Cardiac septum (tissue), 1 donor: ENCODE results near the gene DNAL4. TPM values are rescaled to one million over a fixed set of nuclear protein-coding genes. Genes with fewer than 3 reads are reported as not detected.
A peak's percentile ranks its signal among the peaks of the same experiment; 100 is the strongest.

ENCODE experiments used
- DNase-seq: peaks from one replicate; pipeline ENCODE4 v3.0.0-alpha.2; 2020; ENCODE audit warnings: low spot score
- intact Hi-C: fragments of 100-400 bp; cut with DNase I; formaldehyde crosslinking; loops from one replicate; pipeline ENCODE4 v1.14.0; 2022
- total RNA-seq: library from RNA; stranded (reverse); fragmentation: NEBNext Ultra II Directional; extraction: Animal tissue kit (Norgen Biotek cat#: 25700); gene quantifications from one replicate; pipeline ENCODE4 v1.2.1, GENCODE V29; 2021
- donor health status: DM: no; HTN: no; CAD: no.

The DNAL4 gene
- total RNA-seq, 1 donor from 2014 or later, result 8.1 TPM

DNA sequence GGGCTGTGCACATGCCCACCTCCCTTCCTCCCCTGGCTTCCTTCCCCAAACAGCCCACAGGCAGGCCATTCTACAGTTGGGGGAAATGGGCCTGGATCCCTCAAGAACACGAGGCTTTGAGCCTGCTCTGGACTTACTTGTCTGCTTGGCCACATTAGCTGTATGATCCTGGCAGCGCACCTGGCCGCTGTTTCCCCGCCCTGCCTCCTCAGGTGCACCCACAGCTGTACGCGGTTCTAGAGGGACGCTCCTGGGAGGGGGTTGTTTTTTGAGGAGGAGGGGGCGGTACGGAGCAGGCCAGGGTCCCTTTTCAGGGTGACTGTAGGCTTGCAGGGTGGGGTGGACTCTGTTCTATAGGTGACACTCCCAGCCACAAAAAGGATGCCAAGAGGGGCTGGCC is 26.6 kb downstream of the DNAL4 start:
- no peak for DNase-seq
- intact Hi-C loops, result loop anchor here (5.0 kb wide), 2 partner anchors 100 to 235 kb away; no protein-coding TSS in a partner anchor

DNA sequence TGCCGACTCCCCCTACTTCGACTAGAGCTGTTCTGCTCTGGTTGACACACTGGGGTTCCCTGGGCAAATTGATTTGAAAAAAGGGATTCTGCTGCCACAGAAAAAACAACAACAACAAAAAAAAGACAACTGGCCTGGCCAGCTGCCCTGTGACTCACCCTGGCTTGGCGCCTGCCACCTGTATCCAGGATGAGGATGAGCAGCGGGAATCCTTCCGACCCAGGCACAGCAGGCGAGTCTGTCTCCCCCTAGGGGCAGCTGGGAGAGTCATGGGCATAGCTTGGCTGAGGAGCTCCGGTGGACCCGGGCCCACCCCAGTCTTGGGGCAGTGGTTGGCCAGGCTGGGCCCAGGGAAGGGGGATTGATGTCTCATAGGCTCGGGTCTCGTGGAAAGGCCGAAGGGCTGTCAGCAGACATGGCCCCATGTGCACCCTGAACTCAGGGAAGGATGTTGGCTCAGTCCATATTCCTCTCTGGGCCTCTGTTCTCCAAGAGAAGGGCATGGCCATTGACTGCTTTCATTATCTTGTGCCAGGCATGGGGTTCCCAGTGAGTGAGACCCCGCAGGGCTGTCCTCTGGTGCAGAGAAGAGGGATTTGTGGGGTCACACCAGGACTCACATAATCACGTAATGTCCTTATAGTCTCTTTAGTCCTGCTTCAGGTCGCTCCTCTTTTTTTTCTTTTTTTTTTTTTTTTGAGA is 27.7 kb downstream of the DNAL4 start:
- intact Hi-C loops, result loop anchor here (5.0 kb wide), 2 partner anchors 101 to 236 kb away; no protein-coding TSS in a partner anchor
- no peak for DNase-seq

DNA sequence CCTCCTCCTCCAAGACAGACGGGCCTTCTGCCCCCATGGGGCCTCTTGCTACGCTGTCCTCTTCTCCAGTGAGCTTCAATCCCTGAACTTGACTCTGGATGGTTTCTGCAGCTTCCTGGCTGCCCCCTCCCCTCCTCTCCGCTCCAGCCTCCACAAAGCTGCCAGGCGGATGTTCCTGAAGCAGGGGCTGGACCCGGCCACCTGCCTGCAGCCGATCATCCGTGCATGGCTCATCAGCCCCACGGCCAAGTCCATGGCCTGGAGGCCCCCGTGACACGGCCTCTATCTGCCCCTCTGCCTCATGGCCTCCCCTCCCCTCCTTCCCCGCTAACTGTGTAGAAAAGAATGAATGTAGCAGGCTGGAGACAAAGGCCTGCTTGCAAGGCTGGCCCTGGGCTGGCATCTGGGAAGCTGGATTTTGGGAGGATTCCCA is 31.4 kb downstream of the DNAL4 start:
- no peak for DNase-seq
- intact Hi-C loops, result no loop called here

DNA sequence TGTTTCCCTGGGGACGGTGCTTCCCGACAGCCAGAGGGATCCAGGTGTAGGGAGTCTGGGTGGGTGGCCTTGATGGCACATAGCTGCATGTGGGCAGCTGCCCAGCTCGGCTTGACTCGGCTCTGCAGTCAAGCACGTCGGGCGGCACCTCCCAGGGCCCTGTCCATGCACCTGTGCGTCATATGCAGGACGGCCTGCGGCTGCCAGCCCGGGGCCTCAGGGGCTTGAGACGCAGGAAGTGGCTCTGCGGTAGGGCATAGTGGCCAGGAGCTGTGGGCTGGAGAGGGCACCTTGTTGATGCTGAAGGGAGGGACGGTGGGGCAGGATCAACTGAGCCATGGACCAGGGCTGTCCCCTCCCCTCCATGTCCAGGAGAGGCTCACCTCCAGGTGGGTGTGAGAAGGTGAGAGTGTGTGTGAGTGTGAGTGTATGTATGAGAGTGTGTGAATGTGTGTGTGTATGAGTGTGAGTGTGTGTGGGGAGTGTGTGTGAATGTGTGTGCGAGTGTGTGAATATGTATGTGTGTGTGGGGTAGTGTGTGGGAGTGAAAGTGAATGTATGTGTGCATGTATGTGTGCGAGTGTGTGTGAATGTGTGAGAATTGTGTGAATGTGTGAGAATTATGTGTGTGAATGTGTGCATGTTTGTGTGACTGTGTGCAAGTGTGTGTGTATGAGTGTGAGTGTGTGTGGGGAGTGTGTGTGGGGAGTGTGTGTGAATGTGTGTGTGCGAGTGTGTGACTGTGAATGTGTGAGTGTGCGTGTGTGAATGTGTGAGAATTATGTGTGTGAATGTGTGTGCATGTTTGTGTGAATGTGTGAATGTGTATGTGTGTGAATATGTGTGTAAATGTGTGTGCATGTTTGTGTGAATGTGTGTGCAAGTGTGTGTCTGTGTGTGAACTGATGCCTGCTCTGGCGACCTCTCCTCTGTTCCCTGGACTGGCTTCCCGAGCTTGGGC is 32.5 kb downstream of the DNAL4 start:
- intact Hi-C loops, result no loop called here
- DNase-seq, result no peak

DNA sequence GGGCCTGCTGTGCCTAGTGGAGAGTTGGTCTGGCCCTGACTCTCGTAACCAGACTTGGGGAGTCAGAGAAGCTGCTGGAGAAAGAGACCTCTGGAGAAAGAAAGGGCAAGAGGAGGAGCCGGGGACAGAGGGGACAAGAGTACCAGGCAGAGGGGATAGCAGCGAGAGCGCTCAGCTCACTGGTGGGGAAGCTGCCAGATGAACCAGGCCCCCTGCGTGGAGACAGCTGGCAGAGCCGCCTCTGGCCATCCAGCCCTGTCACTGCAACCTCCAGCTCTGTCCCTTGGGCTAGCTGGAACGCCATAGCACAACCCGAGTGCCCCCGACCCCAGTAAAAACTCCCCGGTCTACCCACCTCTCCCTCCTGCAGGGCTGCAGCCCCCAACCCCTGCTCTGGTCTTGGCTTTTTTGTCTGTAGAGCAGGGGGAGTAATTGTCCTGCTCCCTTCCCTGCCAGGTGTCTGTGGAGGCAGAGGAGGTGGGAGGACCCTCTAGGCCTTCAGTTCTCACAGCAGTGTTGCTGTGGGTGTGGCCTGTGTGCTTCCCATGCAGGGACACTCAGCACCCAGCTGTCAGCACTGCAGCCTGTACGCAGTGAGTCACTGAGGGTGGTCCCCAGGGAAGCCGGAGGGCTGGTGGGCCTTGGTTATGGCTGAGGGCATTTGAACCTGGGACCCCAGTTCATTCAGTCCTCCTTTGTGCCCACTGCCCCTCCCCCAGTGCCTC is 33.3 kb downstream of the DNAL4 start:
- no peak for DNase-seq
- intact Hi-C loops, result no loop called here

DNA sequence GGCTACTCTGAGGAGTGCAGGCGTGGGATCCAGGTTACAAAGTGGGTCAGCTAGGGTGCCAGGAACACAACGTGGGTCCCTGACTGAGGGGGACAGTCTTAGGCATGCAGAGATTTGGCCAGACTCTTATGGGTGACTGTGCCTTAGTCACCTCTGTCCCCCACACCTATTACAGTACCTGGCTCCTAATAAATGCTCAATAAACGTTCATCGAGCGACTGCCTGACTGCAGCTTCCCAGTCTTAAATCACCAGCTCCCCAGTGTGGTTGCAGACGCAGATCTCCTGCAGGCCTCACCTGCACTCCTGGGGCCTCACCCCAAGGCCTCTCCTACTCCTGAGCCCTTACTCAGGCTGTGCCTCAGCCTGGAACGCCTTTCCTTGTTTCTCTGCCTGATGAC is 34.9 kb downstream of the DNAL4 start:
- intact Hi-C loops, result loop anchor here (5.0 kb wide), 1 partner anchor 57 kb away; the partner anchor contains the start of gene JOSD1
- DNase-seq, result no peak

DNA sequence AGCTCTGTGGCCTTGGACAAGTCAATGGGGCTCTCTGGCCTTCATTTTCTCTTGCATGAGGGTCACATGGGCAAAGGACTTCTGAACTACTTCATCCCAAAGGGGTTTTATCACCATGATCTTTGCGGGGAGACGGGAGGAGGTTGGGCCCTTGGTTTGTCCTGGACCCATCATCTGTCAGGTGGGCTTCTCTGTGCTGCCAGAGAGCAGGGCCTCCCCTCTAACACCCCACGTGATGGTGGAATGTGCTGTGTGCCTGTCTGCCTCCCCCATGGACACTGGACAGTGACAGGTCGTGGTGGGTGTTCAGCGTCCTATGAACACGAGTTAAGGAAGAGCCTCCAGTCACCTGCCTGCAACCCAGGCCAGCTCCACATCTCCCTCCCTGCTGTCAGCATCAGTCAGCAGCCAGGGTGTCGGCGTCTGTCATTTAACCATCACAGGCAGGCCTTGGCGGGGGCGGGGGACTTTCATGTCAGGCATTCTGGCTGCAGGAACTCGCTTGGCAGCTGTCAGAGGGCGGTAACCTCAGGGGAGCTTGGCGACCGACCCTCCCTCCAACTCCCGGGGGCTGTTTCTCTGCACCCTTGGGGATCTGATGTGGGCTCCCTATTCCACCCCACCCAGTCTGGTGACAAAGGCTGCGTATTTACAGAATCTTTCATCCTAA is 35.5 kb downstream of the DNAL4 start:
- no peak for DNase-seq
- intact Hi-C loops, result loop anchor here (5.0 kb wide), 1 partner anchor 56 kb away; the partner anchor contains the start of gene JOSD1

DNA sequence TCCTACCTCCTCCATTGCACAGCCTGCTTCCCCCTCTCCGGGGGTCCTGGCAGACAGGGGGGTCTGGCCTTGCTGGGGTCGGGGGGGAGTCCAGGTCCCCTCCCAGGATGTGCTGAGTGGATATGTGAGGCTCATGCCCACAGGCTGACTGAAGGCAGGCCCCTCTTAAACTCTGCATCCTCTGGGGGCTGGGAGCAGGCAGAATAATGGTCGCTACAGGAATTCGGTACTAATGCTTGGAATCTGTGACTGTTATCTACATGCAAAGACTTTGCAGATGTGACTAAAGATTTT is 36.5 kb downstream of the DNAL4 start:
- intact Hi-C loops, result loop anchor here (5.0 kb wide), 1 partner anchor 55 kb away; the partner anchor contains the start of gene JOSD1
- DNase-seq, result no peak

DNA sequence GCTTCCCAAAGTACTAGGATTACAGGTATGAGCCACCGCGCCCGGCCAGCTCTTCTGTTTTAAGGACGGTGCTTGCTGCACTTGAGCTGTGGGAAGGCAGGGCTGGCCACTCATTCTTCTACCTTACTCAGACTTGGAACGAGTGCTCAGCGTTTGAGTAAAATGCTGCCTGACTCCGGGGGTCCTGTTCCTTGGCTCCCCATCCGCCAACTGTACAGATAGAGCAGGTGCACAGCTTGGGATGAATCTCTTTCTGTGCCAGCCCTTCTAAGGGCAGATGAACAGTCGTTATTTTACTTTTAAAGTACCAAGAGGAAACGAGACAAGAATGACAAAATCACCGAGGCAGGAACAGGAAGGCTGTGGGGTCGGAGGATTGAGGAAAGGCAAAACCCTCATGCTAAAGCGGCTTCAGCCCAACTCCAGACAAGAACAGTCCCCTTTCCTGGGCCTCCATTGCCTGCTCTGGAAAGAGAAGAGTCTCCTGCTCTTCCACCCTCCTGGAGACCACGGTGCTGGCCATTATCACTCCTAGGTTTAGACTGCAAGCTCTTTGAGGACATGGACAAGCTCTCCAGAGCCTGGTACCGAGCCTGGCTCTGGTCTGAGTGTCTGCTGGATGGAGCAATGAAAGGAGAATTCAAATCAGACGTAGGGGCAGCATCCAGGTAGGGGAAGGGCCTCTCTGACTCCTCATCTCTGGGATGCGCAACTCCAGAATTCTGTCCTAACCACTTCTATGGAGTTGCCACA is 37.1 kb downstream of the DNAL4 start:
- intact Hi-C loops, result loop anchor here (5.0 kb wide), 1 partner anchor 55 kb away; the partner anchor contains the start of gene JOSD1

DNA sequence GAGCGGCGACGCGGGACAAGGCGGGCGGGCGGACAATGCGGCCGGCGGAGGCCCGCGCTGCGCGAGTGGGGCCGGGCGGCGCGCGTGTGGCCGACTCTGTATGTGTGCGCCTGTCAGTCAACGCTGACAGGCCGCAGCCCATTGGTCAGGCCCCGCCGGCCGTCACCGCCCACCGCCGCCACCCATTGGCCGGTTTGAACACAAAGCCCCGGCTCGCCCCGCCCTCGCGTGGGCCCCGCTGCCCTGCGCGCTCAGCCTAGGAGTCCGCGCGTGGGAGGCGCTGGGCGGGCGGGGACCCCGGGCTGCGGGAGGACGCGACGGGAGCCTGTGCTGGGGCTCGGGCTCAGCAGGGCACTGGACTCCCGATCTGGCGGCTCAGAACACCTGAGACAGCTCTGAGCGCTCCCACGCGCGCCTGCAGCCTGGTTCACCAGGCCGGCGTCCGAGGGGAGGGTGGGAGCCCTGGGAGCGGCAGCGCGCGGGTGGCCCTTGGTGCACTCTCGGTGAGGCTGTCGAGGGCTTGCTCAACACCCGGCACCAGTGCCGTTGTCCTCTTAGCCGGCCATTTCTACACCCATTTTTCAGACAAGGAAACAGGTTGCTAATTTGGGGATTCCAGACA is 37.9 kb downstream of the DNAL4 start, which contains the start of gene SUN2:
Gene SUN2 (minus strand): TSS at position 88 of the 622 bp plus-strand sequence. CDS start 3,370 bp downstream, outside the sequence.
- DNase-seq, result peak; percentile 98
- intact Hi-C loops, result loop anchor here (5.0 kb wide), 1 partner anchor 54 kb away; the partner anchor contains the start of gene JOSD1

More for the DNA sequence above, 37.1 kb downstream of the DNAL4 start:
- no peak for DNase-seq

DNA sequence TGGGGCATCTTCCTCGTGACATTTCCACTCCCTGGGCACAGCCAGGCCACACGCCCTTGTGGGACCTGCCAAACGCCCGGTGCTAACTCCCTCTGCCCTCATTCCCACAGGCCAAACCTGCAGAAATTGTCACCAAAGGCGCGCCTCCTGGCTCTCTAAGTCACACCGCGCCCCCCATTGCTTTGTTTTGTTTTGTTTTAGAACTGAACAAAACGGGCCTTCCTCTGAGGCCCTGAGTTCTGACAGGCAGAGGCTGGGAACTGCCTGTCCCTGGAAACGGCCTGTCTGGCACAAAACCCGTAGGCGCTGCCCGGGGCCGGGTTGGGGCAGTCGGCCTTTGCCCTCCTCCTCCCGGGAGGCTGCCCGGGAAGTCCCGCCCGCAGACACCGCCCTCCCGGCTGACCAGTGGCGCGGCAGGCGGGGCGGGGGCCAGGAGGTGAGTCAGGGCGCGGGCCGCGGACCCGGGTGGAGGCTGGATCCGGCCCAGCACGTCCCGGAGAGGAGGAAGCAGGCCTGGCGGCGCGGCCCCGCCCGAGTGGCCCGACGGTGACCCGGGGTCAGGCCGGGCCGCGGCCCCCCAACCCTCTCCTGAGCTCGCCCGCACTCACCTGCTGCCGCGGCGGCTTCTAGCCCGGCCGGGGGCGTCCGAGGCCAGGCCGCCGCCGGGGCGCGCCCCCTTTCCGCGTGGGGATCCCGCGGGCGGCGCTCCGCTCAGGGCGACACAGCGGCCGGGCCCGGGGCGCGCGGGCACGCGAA is 38.6 kb downstream of the DNAL4 start:
- peak; percentile 98 for DNase-seq
- intact Hi-C loops, result loop anchor here (5.0 kb wide), 1 partner anchor 53 kb away; the partner anchor contains the start of gene JOSD1

DNA sequence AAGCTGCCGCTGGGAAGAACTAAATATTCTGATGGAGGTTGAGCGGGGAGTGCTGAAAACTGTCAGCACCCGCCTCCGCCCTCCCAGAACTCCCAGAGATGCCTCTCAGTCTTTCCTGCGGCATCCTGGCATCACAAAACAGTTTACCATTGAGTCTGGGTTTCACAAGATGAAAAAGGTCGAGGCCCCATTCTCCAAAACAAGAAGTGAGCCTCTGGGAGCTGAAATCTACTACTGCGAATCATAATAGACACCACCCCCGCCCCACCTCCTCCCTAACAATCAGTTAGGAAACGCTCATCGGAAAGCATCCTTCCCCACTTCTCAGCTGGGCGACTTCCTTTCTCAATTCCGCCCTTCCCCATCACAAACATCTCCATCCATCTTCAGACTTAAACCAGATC is 39.2 kb downstream of the DNAL4 start:
- intact Hi-C loops, result loop anchor here (5.0 kb wide), 1 partner anchor 52 kb away; the partner anchor contains the start of gene JOSD1
- DNase-seq, result peak; percentile 77

DNA sequence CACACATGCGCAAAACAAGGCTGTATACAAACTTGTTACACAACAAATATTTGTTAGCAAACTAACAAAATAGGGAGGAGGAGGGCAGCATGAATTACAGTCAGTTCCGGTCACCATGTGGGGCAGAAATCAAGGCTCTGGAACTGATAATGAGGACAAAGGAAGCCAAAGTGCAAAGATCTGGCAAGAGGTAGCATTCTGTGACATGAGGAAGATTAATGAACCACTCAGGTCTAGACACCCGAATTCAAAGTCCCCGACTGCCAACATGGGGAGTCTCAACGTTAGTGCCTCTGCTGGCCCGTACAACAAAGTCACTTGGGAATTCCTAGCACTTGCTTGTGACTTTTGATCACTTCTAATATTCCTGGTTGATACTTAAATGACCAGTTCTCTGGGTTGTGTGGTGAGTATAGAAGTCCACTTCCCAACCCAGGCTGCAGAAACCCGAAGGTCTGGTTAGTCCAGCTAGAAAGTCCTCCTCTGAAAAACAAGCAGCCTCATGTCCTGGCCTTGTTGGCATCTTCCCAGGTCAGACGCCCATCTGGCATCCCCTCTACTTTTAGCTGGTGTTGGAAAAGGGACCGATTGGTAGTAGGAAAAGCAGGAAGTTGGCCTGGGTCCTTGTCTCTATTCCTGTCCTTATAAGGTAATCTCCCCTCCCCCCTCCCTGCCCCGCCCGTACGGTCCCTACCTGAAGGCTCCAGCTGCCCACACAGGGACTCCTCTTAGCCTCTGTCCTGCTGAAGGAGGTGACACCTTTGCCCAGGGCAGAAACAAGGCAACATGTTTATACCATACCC is 39.8 kb downstream of the DNAL4 start:
- intact Hi-C loops, result no loop called here
- DNase-seq, result no peak

DNA sequence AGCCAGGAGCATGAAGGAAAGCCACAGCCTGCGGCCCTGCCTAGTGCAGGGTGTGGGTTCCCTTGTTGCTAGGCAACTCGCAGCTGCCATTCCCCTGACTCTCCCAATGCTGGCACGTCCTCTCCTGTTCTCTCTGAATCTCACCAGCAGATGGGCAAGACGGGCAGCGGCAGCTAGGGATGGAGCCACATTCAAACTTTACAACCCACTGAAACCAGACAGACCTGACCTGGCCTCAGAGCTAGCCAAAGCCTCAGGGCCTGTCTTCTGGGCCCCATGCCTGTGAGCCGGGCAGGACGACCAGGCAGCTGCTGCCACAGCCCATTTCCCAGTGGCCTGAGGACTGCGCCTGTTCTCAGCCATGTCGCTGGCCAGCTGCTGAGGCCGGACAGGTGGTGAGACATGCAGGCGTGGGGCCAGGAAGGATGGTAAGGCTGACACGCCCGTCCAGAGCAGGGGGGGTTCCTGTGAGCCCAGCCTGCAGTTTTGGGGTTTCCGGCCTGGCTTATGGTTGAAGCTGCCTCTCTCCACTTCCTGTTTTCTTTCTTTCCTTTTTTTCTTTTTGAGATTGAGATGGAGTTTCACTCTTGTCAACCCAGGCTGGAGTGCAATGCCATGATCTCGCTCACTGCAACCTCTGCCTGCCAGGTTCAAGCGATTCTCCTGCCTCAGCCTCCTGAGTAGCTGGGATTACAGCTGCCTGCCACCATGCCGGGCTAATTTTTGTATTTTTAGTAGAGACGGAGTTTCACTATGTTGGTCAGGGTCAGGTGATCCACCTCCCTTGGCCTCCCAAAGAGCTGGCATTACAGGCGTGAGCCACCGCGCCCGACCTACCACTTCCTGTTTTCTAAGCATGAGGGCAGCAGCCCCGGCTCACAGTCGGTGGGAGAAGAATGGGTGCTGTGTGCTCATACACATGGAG is 42.3 kb downstream of the DNAL4 start:
- DNase-seq, result peak; percentile 91
- intact Hi-C loops, result no loop called here

DNA sequence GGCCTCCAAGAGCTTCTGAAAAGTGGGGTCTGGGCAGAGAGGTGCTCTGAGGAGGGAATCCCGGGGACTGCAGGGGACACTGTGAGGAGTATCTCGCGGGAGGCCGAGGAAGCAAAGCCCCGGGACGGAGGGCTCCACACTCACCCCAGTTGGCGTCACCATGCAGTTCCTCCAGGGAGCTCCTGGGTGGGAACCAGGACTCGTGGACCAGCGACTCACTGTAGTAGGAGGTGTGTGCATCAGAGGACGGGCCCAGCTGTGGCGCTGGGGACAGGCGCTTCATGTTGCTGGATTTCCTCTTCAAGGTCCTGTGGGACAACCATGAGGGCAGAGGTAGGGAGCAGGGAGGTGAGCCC is 42.9 kb downstream of the DNAL4 start:
- DNase-seq, result no peak
- intact Hi-C loops, result no loop called here
